ENCODE measurements around the gene BABAM1.

- TF ChIP-seq CTCF (conservative IDR thresholded peaks at IDR 0.05 in 1 of 2, IDR thresholded peaks at IDR 0.05 in 1 of 2; ENCODE audit: low read depth in 1 of 2, low read length in 2 of 2) (no peak), EZH2 (IDR thresholded peaks at IDR 0.05; ENCODE audit: low read length, missing control alignments) (no peak)
These were observed 54.6 kb downstream of the BABAM1 start for GRCh38 chr19:17321655-17322489.
